ENCODE data around the gene FARP1.

Gene FARP1

GRCh38 chr13:98242403-98242802 is 99.5 kb downstream of the FARP1 start:
- no peak for TF ChIP-seq USF1 (IDR thresholded peaks at IDR 0.05)
- TF ChIP-seq TAF1 (IDR thresholded peaks at IDR 0.05; ENCODE audit: low read depth) = no peak
- no peak for TF ChIP-seq FOXM1 (IDR thresholded peaks at IDR 0.05; ENCODE audit: borderline replicate concordance, low read depth)
- TF ChIP-seq ZBTB7A (IDR thresholded peaks at IDR 0.05; ENCODE audit: low read depth) = no peak
- TF ChIP-seq MAX (IDR thresholded peaks at IDR 0.05) = no peak
- TF ChIP-seq EP300 (IDR thresholded peaks at IDR 0.05; ENCODE audit: borderline replicate concordance) = no peak
- TF ChIP-seq TCF12 (IDR thresholded peaks at IDR 0.05; ENCODE audit: low read depth) = no peak
- no peak for TF ChIP-seq RAD21 (IDR thresholded peaks at IDR 0.05; ENCODE audit: low read depth)
- TF ChIP-seq EGR1 (IDR thresholded peaks at IDR 0.05) = no peak
- no peak for TF ChIP-seq REST (IDR thresholded peaks at IDR 0.05; ENCODE audit: low read depth)
- no peak for TF ChIP-seq TEAD4 (IDR thresholded peaks at IDR 0.05)
- no peak for TF ChIP-seq NFIC (IDR thresholded peaks at IDR 0.05)
- no peak for TF ChIP-seq CEBPB (IDR thresholded peaks at IDR 0.05)

GRCh38 chr13:98243929-98244272 is 101.0 kb downstream of the FARP1 start:
- TF ChIP-seq CEBPB (IDR thresholded peaks at IDR 0.05) (no peak), TCF12 (IDR thresholded peaks at IDR 0.05; ENCODE audit: low read depth) (no peak), TEAD4 (IDR thresholded peaks at IDR 0.05) (no peak), RAD21 (IDR thresholded peaks at IDR 0.05; ENCODE audit: low read depth) (no peak), NFIC (IDR thresholded peaks at IDR 0.05) (no peak)

GRCh38 chr13:98246538-98247172 is 103.8 kb downstream of the FARP1 start:
- TF ChIP-seq CREB1 (IDR thresholded peaks at IDR 0.05; ENCODE audit: low read depth) = no peak
- TF ChIP-seq TAF1 (IDR thresholded peaks at IDR 0.05; ENCODE audit: low read depth) = no peak
- TF ChIP-seq TCF12 (IDR thresholded peaks at IDR 0.05; ENCODE audit: low read depth) = no peak
- no peak for TF ChIP-seq MAX (IDR thresholded peaks at IDR 0.05)
- no peak for TF ChIP-seq YY1 (IDR thresholded peaks at IDR 0.05; ENCODE audit: low read depth)
- TF ChIP-seq FOXM1 (IDR thresholded peaks at IDR 0.05; ENCODE audit: borderline replicate concordance, low read depth) = no peak
- no peak for TF ChIP-seq REST (IDR thresholded peaks at IDR 0.05; ENCODE audit: low read depth)
- TF ChIP-seq NFIC (IDR thresholded peaks at IDR 0.05) = no peak
- no peak for TF ChIP-seq USF1 (IDR thresholded peaks at IDR 0.05)
- TF ChIP-seq TEAD4 (IDR thresholded peaks at IDR 0.05) = no peak
- no peak for TF ChIP-seq CEBPB (IDR thresholded peaks at IDR 0.05)
- no peak for TF ChIP-seq EP300 (IDR thresholded peaks at IDR 0.05; ENCODE audit: borderline replicate concordance)

- no peak for TF ChIP-seq RAD21 (IDR thresholded peaks at IDR 0.05; ENCODE audit: low read depth)
- 0 out of 2 replicates have a peak, but pooled peaks have one; percentile 37 for TF ChIP-seq CEBPB (IDR thresholded peaks at IDR 0.05)
Observed at GRCh38 chr13:98251708-98252107, 108.8 kb downstream of the FARP1 start.

GRCh38 chr13:98252931-98253470 is 110.1 kb downstream of the FARP1 start:
- no peak for TF ChIP-seq ZBTB7A (IDR thresholded peaks at IDR 0.05; ENCODE audit: low read depth)
- TF ChIP-seq REST (IDR thresholded peaks at IDR 0.05; ENCODE audit: low read depth) = no peak
- TF ChIP-seq YY1 (IDR thresholded peaks at IDR 0.05; ENCODE audit: low read depth) = no peak
- no peak for TF ChIP-seq NFIC (IDR thresholded peaks at IDR 0.05)
- TF ChIP-seq TEAD4 (IDR thresholded peaks at IDR 0.05) = no peak
- no peak for TF ChIP-seq FOXM1 (IDR thresholded peaks at IDR 0.05; ENCODE audit: borderline replicate concordance, low read depth)
- no peak for TF ChIP-seq MAX (IDR thresholded peaks at IDR 0.05)
- no peak for TF ChIP-seq EP300 (IDR thresholded peaks at IDR 0.05; ENCODE audit: borderline replicate concordance)
- TF ChIP-seq CREB1 (IDR thresholded peaks at IDR 0.05; ENCODE audit: low read depth) = no peak
- TF ChIP-seq TCF12 (IDR thresholded peaks at IDR 0.05; ENCODE audit: low read depth) = no peak
- TF ChIP-seq USF1 (IDR thresholded peaks at IDR 0.05) = no peak
- TF ChIP-seq EGR1 (IDR thresholded peaks at IDR 0.05) = no peak
- TF ChIP-seq TAF1 (IDR thresholded peaks at IDR 0.05; ENCODE audit: low read depth) = no peak
- TF ChIP-seq CEBPB (IDR thresholded peaks at IDR 0.05) = no peak
- no peak for TF ChIP-seq RAD21 (IDR thresholded peaks at IDR 0.05; ENCODE audit: low read depth)
